ENCODE results near the gene WWOX. TPM values are rescaled to one million over a fixed set of nuclear protein-coding genes. Genes with fewer than 3 reads are reported as not detected.

WWOX gene
- total and polyA plus RNA-seq, 2 of the 13 experiments (the other 11 are each of a cell fraction or from before 2014, with no cell fraction given), result 9.1 to 37.4 TPM

DNA sequence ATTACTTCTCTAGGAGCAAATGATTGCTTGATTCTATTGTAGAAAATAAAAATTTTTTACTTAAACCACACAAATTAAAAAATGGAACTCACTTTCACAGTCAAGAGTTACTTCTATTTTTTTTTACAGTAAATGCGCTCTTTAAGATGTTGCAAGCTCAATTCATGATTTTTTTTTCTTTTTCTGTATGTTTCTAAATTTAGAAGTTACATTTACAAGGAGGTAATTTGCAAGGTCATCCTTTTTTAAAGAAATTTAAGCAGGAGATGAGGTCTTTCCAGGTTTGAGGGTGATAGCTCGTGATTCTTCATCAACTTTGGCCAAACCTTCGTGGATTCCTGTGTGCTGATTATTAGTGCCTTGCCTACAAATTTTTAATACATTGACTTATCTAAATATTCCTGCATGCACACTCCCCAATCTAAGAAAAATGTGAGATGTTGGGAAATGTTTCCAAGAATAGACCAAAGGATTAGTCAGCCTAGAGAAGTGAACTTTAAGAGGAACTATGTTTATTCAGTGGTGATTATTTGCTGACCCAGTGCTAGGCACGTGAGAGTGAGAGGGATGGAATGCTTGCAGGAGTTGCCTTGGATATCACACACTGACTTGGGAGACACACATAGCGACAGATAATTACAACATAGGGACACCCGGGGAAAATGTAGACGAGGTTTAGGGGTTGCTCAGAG is 1071.2 kb downstream of the WWOX start:
- H3K9me3 ChIP-seq (ENCODE audit: low read length), result no peaks in the 10 kb centered on the region
- in situ Hi-C loops (cut with HindIII; ENCODE audit: extremely low pct_ligation_motif_present, low pct_unique_long_range_greater_than_20kb) (no loop called here), intact Hi-C loops (cut with micrococcal nuclease; ENCODE audit: unreplicated experiment) (no loop called here)
- no peak overlapping the region for H3K9ac ChIP-seq (ENCODE audit: insufficient read depth, low read depth, low read length)
- no peaks in the 10 kb centered on the region for H3K36me3 ChIP-seq (replicated peaks in 1 of 2; ENCODE audit: control insufficient read depth in 1 of 2, insufficient read depth in 2 of 2, low read length in 2 of 2)
- H3K4me3 ChIP-seq (replicated peaks in 1 of 3; ENCODE audit: insufficient read depth in 1 of 3, low read depth in 2 of 3, low read length in 3 of 3), result no peak overlapping the region
- H3K4me1 ChIP-seq (ENCODE audit: insufficient read depth, low read length), result peaks cover 15% of the 10 kb centered on the region
- no peaks in the 10 kb centered on the region for H3K27me3 ChIP-seq (ENCODE audit: control insufficient read depth in 1 of 2, insufficient read depth in 2 of 2, low read length in 2 of 2)
- TF ChIP-seq THAP11 (CRISPR knock-in tag; IDR thresholded peaks at IDR 0.05) (no peak), NR2F2 (IDR thresholded peaks at IDR 0.05; ENCODE audit: borderline replicate concordance, low read depth) (no peak), SOX5 (CRISPR knock-in tag; IDR thresholded peaks at IDR 0.05; ENCODE audit: borderline replicate concordance) (no peak), KAT8 (CRISPR knock-in tag; IDR thresholded peaks at IDR 0.05) (no peak), ERF (CRISPR knock-in tag; IDR thresholded peaks at IDR 0.05) (no peak), MAFF (IDR thresholded peaks at IDR 0.05; ENCODE audit: low read depth, low read length) (peak; percentile 79), ZNF589 (CRISPR knock-in tag; conservative IDR thresholded peaks at IDR 0.05) (no peak), BHLHE40 (IDR thresholded peaks at IDR 0.05; ENCODE audit: low read length) (peak; percentile 79), SALL1 (CRISPR knock-in tag; IDR thresholded peaks at IDR 0.05) (no peak), MAFG (CRISPR knock-in tag; IDR thresholded peaks at IDR 0.05) (no peak), MAFK (conservative IDR thresholded peaks at IDR 0.05 in 1 of 2, IDR thresholded peaks at IDR 0.05 in 1 of 2; ENCODE audit: low read length in 2 of 2) (peak; percentile 75 to 86), ZFP82 (CRISPR knock-in tag; IDR thresholded peaks at IDR 0.05; ENCODE audit: borderline replicate concordance) (no peak), ZNF230 (CRISPR knock-in tag; IDR thresholded peaks at IDR 0.05) (no peak), HDAC1 (CRISPR knock-in tag; IDR thresholded peaks at IDR 0.05) (no peak)
- TF ChIP-seq, protein P1, sequence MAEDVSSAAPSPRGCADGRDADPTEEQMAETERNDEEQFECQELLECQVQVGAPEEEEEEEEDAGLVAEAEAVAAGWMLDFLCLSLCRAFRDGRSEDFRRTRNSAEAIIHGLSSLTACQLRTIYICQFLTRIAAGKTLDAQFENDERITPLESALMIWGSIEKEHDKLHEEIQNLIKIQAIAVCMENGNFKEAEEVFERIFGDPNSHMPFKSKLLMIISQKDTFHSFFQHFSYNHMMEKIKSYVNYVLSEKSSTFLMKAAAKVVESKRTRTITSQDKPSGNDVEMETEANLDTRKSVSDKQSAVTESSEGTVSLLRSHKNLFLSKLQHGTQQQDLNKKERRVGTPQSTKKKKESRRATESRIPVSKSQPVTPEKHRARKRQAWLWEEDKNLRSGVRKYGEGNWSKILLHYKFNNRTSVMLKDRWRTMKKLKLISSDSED (CRISPR knock-in tag; IDR thresholded peaks at IDR 0.05), result no peak
- TF ChIP-seq, protein P2, sequence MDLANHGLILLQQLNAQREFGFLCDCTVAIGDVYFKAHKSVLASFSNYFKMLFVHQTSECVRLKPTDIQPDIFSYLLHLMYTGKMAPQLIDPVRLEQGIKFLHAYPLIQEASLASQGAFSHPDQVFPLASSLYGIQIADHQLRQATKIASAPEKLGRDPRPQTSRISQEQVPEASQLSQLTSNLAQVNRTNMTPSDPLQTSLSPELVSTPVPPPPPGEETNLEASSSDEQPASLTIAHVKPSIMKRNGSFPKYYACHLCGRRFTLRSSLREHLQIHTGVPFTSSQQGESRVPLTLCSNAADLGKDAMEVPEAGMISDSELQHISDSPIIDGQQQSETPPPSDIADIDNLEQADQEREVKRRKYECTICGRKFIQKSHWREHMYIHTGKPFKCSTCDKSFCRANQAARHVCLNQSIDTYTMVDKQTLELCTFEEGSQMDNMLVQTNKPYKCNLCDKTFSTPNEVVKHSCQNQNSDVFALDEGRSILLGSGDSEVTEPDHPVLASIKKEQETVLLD (CRISPR knock-in tag; IDR thresholded peaks at IDR 0.05; ENCODE audit: low read depth), result no peak
- FAIRE-seq, result no peak
- WGBS (ENCODE audit: low lambda C conversion rate), result 20% methylated on average over 7 of the region's 7 CpGs
- no peak overlapping the region for H3K4me2 ChIP-seq (ENCODE audit: low read depth, low read length)
- H3K79me2 ChIP-seq (ENCODE audit: insufficient read depth, low read length), result no peaks in the 10 kb centered on the region
- CTCF ChIA-PET (ENCODE audit: low intra/inter-chr PET ratio, low total read pairs), result no interaction called here
- no TSS peak for BruUV-seq (replicated peaks)
- no peak overlapping the region for H3K27ac ChIP-seq (ENCODE audit: extremely low read length, insufficient read depth, low read length)
- POLR2A ChIA-PET, result no interaction called here
- no peak for DNase-seq (ENCODE audit: low spot score)
- H4K20me1 ChIP-seq (ENCODE audit: insufficient read depth, low read length), result no peaks in the 10 kb centered on the region
- no peak overlapping the region for H2AFZ ChIP-seq (ENCODE audit: low read length)
- no peak for ATAC-seq
